Caco-2 (cell line): ENCODE measurements around the gene RPL37A. TPM values are rescaled to one million over a fixed set of nuclear protein-coding genes. Genes with fewer than 3 reads are reported as not detected.

ENCODE experiments used
- BruUV-seq: library from RNA; stranded (reverse); fragments of 400-500 nt; replicated peaks from 2 replicates; lab custom pipeline; 2021; lab: Mats Ljungman, UMichigan
- CTCF ChIA-PET: fragments of 300-600 bp; sonication (Branson Sonifier 250); formaldehyde crosslinking; loops from one replicate; lab custom pipeline; 2022; ENCODE audit warnings: antibody characterized with exemption; lab: Charles Lee
- POLR2A ChIA-PET: fragments of 300-600 bp; sonication (Branson Sonifier 250); formaldehyde crosslinking; loops from one replicate; lab custom pipeline; 2022; ENCODE audit warnings: antibody characterized with exemption; lab: Charles Lee
- DNase-seq, 2 experiments: peaks; one replicate each; pipeline versions ENCODE4 v3.0.0 to v3.0.0-alpha.2; 2020 to 2022
- H3K27me3 ChIP-seq: replicated peaks from 2 replicates; pipeline ENCODE4 v1.6.0; 2011; ENCODE audit warnings: low read length; ENCODE audit not compliant: control insufficient read depth, insufficient read depth
- H3K36me3 ChIP-seq: 2 replicates; pipeline ENCODE4 v1.5.1; 2011; ENCODE audit warnings: low read length; ENCODE audit not compliant: control insufficient read depth, insufficient read depth
- H3K4me1 ChIP-seq: fragments of 250-450 bp; sonication (Bioruptor Pico); 2 replicates; pipeline ENCODE4 v1.5.1; 2020; ENCODE audit warnings: mild to moderate bottlenecking
- H3K4me3 ChIP-seq: 2 replicates; pipeline ENCODE4 v1.5.1; 2011; ENCODE audit warnings: low read depth, mild to moderate bottlenecking, control low read depth, low read length
- H3K9me3 ChIP-seq: fragments of 250-450 bp; sonication (Bioruptor Pico); 2 replicates; pipeline ENCODE4 v1.5.1; 2020; ENCODE audit warnings: mild to moderate bottlenecking, moderate library complexity
- H3K27ac Mint-ChIP-seq: one replicate; pipeline ENCODE4 v1.8.0; 2022; ENCODE audit warnings: mixed read lengths; ENCODE audit not compliant: unreplicated experiment
- H3K27me3 Mint-ChIP-seq: one replicate; pipeline ENCODE4 v1.8.0; 2022; ENCODE audit warnings: mixed read lengths; ENCODE audit not compliant: insufficient read depth, unreplicated experiment
- H3K36me3 Mint-ChIP-seq: one replicate; pipeline ENCODE4 v1.8.0; 2022; ENCODE audit warnings: mild to moderate bottlenecking, mixed read lengths; ENCODE audit not compliant: insufficient read depth, unreplicated experiment
- H3K4me1 Mint-ChIP-seq: one replicate; pipeline ENCODE4 v1.8.0; 2022; ENCODE audit warnings: low read depth, mixed read lengths; ENCODE audit not compliant: unreplicated experiment
- H3K4me3 Mint-ChIP-seq: one replicate; pipeline ENCODE4 v1.8.0; 2022; ENCODE audit warnings: mild to moderate bottlenecking, moderate library complexity, mixed read lengths; ENCODE audit not compliant: unreplicated experiment
- H3K9me3 Mint-ChIP-seq: one replicate; pipeline ENCODE4 v1.8.0; 2022; ENCODE audit warnings: mixed read lengths; ENCODE audit not compliant: unreplicated experiment
- CTCF ChIP-seq, 2 experiments: fragments of 200-600 bp in 1 of 2; IDR thresholded peaks; 1 replicate in 1 of 2; 2 replicates in 1 of 2; pipeline versions ENCODE4 v1.5.1 to v1.8.0; 2011 to 2022; ENCODE audit warnings: antibody characterized with exemption in 1 of 2, control low read depth in 1 of 2, inconsistent platforms in 1 of 2, low read depth in 1 of 2, low read length in 1 of 2, mild to moderate bottlenecking in 1 of 2, moderate library complexity in 1 of 2; ENCODE audit not compliant: insufficient read depth in 1 of 2, severe bottlenecking in 1 of 2, unreplicated experiment in 1 of 2
- intact Hi-C: fragments of 100-400 bp; cut with micrococcal nuclease; formaldehyde crosslinking; loops from one replicate; pipeline ENCODE4 v1.10.0; 2022; ENCODE audit not compliant: unreplicated experiment
- total RNA-seq: library from RNA; stranded (reverse); gene quantifications from 2 replicates; pipeline ENCODE4 v1.2.3, GENCODE V29; 2022

Gene RPL37A
- total RNA-seq, 1 experiment from 2014 or later: 2,873 TPM

- Histone ChIP-seq H3K4me1 (no peaks in the 10 kb centered on the region), H3K9me3 (no peaks in the 10 kb centered on the region), H3K4me3 (no peak overlapping the region), H3K36me3 (no peaks in the 10 kb centered on the region), H3K27me3 (no peaks in the 10 kb centered on the region)
- ChIA-PET POLR2A (no interaction called here), CTCF (no interaction called here)
- intact Hi-C loops: no loop called here
- Mint-ChIP-seq H3K36me3 (no peaks in the 10 kb centered on the region), H3K27me3 (peaks cover 7% of the 10 kb centered on the region), H3K4me1 (no peaks in the 10 kb centered on the region), H3K27ac (no peak overlapping the region), H3K4me3 (no peak overlapping the region), H3K9me3 (no peaks in the 10 kb centered on the region)
- BruUV-seq: no TSS peak
- no peak for TF ChIP-seq CTCF (IDR thresholded peaks at IDR 0.05; ENCODE audit: insufficient read depth in 1 of 2, low read depth in 1 of 2, low read length in 1 of 2, severe bottlenecking in 1 of 2, unreplicated experiment in 1 of 2)
- no peak for DNase-seq
These were observed 51.5 kb downstream of the RPL37A start for GRCh38 chr2:216549926-216550690.

DNA sequence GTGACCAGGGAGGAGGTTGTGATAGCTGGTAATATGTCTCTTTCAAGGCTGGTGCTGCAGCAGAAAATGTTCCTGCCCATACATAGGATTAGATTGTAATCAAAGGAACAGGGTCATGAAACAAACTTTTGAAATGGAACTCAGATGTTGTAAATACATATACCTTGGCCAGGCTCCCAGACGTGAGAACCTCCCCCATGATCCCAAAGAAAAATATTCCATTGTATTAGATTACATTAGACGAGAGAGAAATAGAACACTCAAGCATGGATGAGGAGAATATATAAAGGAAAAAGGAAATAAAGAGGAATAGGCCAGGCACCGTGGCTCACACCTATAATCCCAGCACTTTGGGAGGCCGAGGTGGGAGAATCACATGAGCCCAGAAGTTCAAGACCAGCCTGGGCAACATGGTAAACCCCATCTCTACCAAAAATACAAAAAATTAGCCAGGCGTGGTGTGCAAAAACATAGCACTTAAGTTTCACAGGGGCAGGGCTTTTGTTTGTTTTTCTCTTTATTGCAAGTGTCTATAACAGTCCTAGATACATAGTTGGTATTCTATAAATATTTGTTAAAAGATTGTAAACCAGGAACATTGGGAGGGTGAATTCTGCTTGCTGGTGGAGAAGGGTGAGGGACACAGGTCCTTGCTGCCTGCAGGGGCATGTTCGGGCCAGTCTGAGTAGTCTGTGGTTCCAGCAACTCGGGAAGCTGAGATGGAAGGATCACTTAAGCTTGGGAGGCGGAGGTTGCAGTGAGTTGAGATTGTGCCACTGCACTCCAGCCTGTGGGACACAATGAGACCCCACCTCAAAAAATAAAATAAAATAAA lies 52.8 kb downstream of the RPL37A start:
- Mint-ChIP-seq H3K27me3 (peaks cover 3% of the 10 kb centered on the region), H3K4me3 (no peak overlapping the region), H3K9me3 (no peaks in the 10 kb centered on the region), H3K27ac (no peak overlapping the region), H3K4me1 (no peaks in the 10 kb centered on the region), H3K36me3 (no peaks in the 10 kb centered on the region)
- no peak for DNase-seq
- H3K4me3 ChIP-seq: no peak overlapping the region
- no TSS peak for BruUV-seq
- intact Hi-C loops: no loop called here
- ChIA-PET CTCF (no interaction called here), POLR2A (no interaction called here)
- no peaks in the 10 kb centered on the region for H3K36me3 ChIP-seq
- no peaks in the 10 kb centered on the region for H3K4me1 ChIP-seq
- H3K27me3 ChIP-seq: no peaks in the 10 kb centered on the region
- no peak for TF ChIP-seq CTCF (IDR thresholded peaks at IDR 0.05; ENCODE audit: insufficient read depth in 1 of 2, low read depth in 1 of 2, low read length in 1 of 2, severe bottlenecking in 1 of 2, unreplicated experiment in 1 of 2)
- no peaks in the 10 kb centered on the region for H3K9me3 ChIP-seq

DNA sequence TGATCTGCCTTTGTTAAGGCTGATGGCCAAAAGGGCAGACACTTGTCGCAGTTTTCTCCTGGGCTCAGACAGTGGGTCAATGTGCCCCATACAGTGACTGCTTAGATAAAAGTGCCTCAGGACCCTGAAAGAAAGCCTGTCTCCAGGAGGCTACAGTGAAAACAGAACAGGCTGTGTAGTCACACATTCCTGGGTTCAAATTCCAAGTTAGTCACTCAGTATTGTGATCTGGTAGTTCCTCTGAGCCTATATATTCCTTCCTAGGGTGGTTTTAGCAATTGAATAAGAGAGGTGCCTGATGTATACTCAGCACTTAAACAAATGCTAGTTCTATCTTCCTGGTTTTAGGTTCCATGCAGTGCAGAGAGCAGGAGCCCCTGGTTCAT lies 54.4 kb downstream of the RPL37A start:
- Histone ChIP-seq H3K27me3 (no peaks in the 10 kb centered on the region), H3K4me1 (no peaks in the 10 kb centered on the region), H3K9me3 (no peaks in the 10 kb centered on the region), H3K4me3 (no peak overlapping the region), H3K36me3 (no peaks in the 10 kb centered on the region)
- no peak for DNase-seq
- peaks cover 3% of the 10 kb centered on the region for H3K27me3 Mint-ChIP-seq
- no peak overlapping the region for H3K27ac Mint-ChIP-seq
- no peak overlapping the region for H3K4me3 Mint-ChIP-seq
- intact Hi-C loops: no loop called here
- ChIA-PET POLR2A (no interaction called here), CTCF (no interaction called here)
- no TSS peak for BruUV-seq
- no peak for TF ChIP-seq CTCF (IDR thresholded peaks at IDR 0.05; ENCODE audit: insufficient read depth in 1 of 2, low read depth in 1 of 2, low read length in 1 of 2, severe bottlenecking in 1 of 2, unreplicated experiment in 1 of 2)
- H3K36me3 Mint-ChIP-seq: no peaks in the 10 kb centered on the region
- H3K9me3 Mint-ChIP-seq: no peaks in the 10 kb centered on the region
- no peaks in the 10 kb centered on the region for H3K4me1 Mint-ChIP-seq

Other genes with a start within 250 kb of the RPL37A start
- gene MARCHF4, start 126.4 kb upstream of the RPL37A start, total RNA-seq: not detected in 2 replicates
- gene SMARCAL1, start 86.4 kb upstream of the RPL37A start, total RNA-seq: 24.1 and 26.0 TPM in 2 replicates
- 6.6 and 6.7 TPM in 2 replicates for gene IGFBP2, start 134.6 kb downstream of the RPL37A start, total RNA-seq
- gene IGFBP5, start 196.7 kb downstream of the RPL37A start, total RNA-seq: 0.20 TPM in 1 of 2 replicates, not detected in the other